Activated T-cell treated with anti-CD3 and anti-CD28 coated beads for 4 hours (primary cell): ENCODE results near the gene CDC20.
"Not testable (repeated sequence)": the region's sequence is repeated elsewhere in the genome, so short reads cannot be mapped to it uniquely, and the experiment has no call there.

Source experiments
- DNase-seq: peaks from one replicate; pipeline ENCODE4 v3.0.0-alpha.2; 2020

The CDC20 gene

GRCh38 chr1:43386676-43387075, 27.9 kb downstream of the CDC20 start:
- no peak for DNase-seq

- DNase-seq, result no peak
Measured at GRCh38 chr1:43387976-43388599, 29.3 kb downstream of the CDC20 start.

DNA sequence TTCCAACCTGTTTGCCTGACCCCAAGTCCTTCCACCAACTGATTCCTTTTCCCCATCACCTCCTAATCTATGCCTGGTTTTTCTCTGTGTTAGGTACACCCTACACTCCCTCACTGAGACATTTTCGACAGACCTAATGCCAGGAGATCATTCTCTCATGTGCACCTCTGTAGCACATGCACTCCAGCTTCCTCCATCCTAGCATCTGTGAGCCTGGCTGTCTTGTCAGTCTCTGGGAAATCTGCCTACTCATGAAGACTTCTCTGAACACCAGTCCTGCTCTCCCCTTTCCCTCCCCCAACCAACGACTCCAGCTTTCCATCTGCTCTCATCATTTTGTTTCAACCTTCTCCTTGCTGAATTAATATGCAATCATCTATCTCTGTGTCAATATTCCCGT, 29.8 kb downstream of the CDC20 start:
- no peak for DNase-seq

GRCh38 chr1:43389326-43390313, 30.8 kb downstream of the CDC20 start, which contains the start of the genes MED8 and SZT2:
Gene MED8, minus strand, starts transcription at chr1:43389800. Its CDS starts 36 bp downstream, at chr1:43389764.
Gene SZT2, plus strand, starts transcription at chr1:43389899. Its CDS starts 70 bp downstream, at chr1:43389969.
- peak; percentile 92 for DNase-seq

DNA sequence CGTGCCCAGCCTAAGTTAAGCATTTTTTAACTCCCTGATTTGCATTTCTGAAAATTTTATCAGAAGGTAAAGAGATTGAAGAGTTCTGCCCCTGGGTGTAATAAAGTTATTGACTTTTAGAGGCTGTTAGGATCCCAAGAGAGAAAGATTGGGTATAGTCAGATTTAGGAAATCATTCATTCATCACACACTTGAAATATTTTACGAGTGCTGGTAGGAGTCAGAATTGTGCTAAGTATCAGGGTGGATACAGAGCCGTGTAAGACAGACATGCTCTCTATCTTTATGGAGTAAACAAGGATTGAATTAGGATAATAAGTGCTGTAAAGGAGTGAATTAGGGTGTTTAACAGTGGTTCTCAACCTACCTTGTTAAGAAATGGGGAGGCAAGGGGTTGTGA, 33.9 kb downstream of the CDC20 start:
- no peak for DNase-seq

- DNase-seq, result no peak
Measured at GRCh38 chr1:43395523-43395922, 36.7 kb downstream of the CDC20 start.

DNA sequence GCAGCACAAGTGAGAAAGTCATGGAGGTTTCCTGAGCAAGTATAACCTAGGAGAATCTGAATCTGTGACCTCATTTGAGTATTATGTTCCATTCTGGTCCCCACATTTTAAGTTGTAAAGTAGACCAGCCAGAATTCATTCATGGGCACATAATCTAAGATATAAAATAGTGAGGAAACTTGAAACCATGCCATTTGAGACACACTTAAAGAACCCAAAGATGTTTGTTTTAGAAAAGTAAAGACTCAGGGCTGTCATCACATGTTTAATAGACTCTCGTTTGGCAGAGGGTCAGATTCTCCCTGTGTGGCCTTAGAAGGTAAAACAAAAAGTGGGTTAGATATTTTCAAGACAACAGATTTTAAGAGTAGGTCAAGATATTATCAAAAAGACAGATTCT, 37.3 kb downstream of the CDC20 start:
- no peak for DNase-seq

DNA sequence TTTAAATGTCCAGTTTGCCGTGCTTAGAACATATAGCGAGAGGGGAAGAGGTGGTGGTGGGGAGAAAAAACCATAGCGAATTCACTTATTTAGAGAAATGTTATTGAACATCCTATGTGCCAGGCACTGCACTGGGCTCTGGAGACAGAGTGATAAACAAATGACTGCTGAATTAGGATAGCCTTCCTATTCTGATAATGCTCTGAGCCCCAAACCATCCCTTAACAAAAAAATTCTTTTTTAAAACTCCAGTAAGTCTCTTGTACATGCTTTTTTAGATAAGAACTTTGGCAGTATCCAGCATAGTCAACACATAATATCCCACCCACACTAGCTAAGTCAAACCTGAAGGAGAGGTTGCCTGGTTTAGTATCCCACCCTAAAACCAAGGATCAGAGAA, 39.4 kb downstream of the CDC20 start:
- no peak for DNase-seq

- not testable (repeated sequence) for DNase-seq
Measured at GRCh38 chr1:43400441-43400840, 41.7 kb downstream of the CDC20 start.

DNA sequence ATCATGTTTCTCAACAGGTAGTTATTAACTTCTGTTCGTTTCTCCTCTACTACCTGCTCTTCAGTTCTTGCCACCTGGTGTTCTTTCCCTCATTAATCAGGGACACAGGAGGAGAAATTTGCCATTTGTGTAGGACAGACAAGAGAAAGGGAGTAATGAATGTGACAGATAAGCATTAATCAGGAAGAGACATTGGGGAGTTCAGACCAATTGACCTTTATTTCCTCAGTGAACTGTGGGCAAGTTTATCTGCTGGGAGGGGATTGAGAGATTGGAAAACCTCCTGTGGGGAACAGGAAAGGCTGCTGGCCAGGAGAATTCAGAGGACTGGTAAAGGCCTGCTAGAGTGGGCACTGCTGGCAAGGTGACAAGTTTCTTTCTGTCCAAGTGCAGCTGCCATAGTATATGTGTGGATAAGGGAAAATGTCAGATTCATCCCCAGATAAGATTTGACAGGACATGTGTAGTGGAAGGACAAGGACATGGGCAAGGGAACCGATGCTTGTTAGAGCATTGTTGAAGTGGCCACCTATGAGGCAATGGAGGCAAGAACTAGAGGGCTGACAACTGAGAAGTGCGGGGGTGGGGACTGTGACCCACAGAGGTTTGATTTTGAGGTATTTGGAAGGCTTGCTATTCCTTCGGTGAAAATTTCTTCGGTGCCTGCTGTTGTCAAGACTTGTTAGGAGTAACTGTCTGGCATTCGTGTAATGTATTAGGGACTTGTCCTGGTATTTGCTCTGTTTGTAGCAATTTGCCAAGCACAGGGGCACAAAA, 43.5 kb downstream of the CDC20 start:
- DNase-seq, result no peak

DNA sequence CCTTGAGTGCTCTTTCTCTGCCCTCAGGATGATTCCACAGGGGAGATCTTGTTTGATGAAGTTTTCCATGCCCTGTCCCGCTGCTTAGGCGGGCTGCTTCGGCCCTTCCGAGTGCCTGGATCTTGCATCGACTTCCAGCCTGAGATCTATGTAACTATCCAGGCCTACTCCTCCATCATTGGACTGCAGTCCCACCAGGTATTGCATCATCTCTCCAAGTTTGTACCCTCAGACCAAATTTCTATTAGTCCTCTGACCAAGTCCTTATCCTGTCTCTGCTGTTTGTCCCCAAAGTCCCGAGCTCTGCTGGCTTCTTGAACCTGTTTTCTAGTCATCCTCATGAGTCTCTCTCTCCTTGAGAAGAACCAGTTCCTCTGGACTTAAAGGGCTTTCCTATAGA, 45.6 kb downstream of the CDC20 start:
- no peak for DNase-seq

DNA sequence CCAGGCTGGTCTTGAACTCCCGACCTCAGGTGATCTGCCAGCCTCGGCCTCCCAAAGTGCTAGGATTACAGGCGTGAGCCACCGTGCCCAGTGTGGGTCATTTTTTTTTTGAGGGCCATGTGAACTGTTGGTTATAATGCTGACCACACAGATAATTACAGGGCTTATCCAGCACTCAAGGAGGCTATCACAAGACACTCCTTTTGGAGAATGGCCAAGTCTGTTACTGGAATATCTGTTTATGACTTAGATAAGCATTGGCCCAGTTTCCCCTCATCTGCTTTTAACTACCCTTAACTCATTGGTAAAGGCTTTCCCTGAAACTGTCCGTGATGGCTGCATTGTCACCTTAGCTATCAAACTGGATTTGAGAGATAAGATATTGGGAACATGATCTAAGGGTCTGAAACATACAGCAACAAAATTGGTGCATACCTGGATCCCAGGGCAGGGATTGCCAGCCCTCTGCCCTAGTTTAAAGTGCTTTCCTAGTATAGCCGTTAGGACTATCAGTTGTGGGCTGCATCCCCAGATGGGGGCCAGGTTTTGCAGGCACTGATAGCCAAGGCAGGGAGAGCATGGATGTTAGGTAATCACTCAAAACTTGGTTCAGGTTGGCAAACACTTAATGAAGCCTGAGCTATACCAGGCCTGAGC, 46.6 kb downstream of the CDC20 start:
- no peak for DNase-seq

- DNase-seq, result no peak
Measured at GRCh38 chr1:43405876-43406234, 47.1 kb downstream of the CDC20 start.

DNA sequence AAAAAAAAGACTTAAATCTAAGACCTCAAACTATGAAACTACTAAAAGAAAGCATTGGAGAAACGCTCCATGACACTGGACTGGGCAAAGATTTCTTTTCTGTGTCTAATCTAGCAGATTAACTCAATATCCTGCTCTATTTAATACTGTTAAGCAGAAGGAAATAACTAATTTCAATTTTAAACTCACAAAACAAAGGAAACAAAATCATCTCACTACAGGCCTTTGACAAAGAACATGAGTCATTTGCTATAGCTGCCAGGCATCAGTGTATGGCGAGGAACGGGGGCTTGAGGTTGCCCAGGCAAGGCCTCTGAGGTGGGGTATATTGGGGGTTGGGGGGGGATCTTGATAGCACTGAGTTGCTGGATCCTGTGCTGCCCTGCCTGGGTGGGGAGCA, 51.8 kb downstream of the CDC20 start:
- no peak for DNase-seq
